ENCODE measurements around the gene NBAS. TPM values are rescaled to one million over a fixed set of nuclear protein-coding genes. Genes with fewer than 3 reads are reported as not detected.
"Not testable (repeated sequence)": the region's sequence is repeated elsewhere in the genome, so short reads cannot be mapped to it uniquely, and the experiment has no call there.

The NBAS gene
- polyA plus RNA-seq, 2 of the 4 experiments (the other 2 are of a cell fraction), result 16.7 to 34.9 TPM

DNA sequence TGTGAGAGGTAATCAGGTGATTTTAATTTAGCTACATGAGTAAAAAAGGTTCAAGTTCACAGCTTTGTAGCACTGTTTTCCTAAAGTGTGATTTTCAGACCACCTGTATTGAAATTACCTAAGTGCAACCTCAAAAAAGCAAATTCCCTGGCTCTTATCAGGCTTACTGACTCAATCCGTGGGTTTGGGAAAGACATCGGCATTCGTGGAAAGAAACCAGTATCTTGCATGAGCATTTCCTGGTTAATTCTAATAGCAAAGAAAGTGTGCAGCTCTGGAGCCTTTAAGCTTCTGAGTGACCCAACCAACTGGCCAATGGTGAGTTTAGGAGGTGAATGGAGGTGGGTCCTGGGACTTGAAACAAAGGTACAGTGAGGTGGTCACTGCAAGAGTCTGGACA, 300.9 kb downstream of the NBAS start (continued):
- no peak for TF ChIP-seq POLR2AphosphoS2 (conservative IDR thresholded peaks at IDR 0.05; ENCODE audit: low read length)
- no peak for TF ChIP-seq MAFK (IDR thresholded peaks at IDR 0.05; ENCODE audit: partially characterized antibody)
- TF ChIP-seq CBX8 (IDR thresholded peaks at IDR 0.05), result no peak
- TF ChIP-seq HOXB13 (CRISPR knock-in tag; IDR thresholded peaks at IDR 0.05; ENCODE audit: low read depth), result no peak

GRCh38 chr2:15259356-15259756, 301.8 kb downstream of the NBAS start:
- POLR2A ChIA-PET, result no interaction called here
- Histone ChIP-seq H3K4me3 (no peak overlapping the region), H3K9me3 (no peaks in the 10 kb centered on the region), H3K4me2 (no peak overlapping the region), H3K4me1 (no peaks in the 10 kb centered on the region), H3K27ac (no peak overlapping the region)
- FAIRE-seq, result no peak
- TF ChIP-seq HOXB13 (CRISPR knock-in tag; IDR thresholded peaks at IDR 0.05; ENCODE audit: low read depth) (no peak), CTCF (IDR thresholded peaks at IDR 0.05) (no peak), FOXS1 (CRISPR knock-in tag; IDR thresholded peaks at IDR 0.05) (no peak), FOSB (CRISPR knock-in tag; IDR thresholded peaks at IDR 0.05) (no peak), NPAS2 (CRISPR knock-in tag; IDR thresholded peaks at IDR 0.05; ENCODE audit: borderline replicate concordance) (no peak), ZFP36 (IDR thresholded peaks at IDR 0.05; ENCODE audit: borderline replicate concordance, partially characterized antibody) (no peak), RNF2 (IDR thresholded peaks at IDR 0.05; ENCODE audit: borderline replicate concordance, low read depth) (no peak), CHD2 (IDR thresholded peaks at IDR 0.05; ENCODE audit: low read length, partially characterized antibody) (no peak), USF2 (IDR thresholded peaks at IDR 0.05) (no peak), EHF (CRISPR knock-in tag; IDR thresholded peaks at IDR 0.05) (no peak), POLR2AphosphoS2 (conservative IDR thresholded peaks at IDR 0.05; ENCODE audit: low read length) (no peak), BHLHE40 (IDR thresholded peaks at IDR 0.05; ENCODE audit: low read depth, low read length) (no peak)
- no peak for ATAC-seq
- no peak for DNase-seq (ENCODE audit: low read depth in 1 of 2, low spot score in 1 of 2)
- CTCF ChIA-PET, result no interaction called here
- WGBS (ENCODE audit: missing lambda C conversion rate), result 92% methylated on average over 1 of the region's 1 CpG

DNA sequence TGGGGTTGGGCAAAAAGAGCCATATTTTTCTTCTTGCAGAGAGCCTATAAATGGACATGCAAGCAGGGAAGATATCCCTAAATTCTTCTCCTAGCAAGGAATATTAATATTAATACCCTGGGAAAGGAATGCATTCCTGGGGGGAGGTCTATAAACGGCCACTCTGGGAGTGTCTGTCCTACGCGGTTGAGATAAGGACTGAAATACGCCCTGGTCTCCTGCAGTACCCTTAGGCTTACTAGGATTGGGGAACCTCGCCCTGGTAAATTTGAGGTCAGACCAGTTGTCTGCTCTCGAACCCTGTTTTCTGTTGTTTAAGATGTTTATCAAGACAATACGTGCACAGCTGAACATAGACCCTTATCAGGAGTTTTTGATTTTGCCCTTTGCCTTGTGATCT, 302.7 kb downstream of the NBAS start:
- H3K9me3 ChIP-seq; H3K27ac ChIP-seq; FAIRE-seq; H3K4me1 ChIP-seq; H3K4me2 ChIP-seq; H3K4me3 ChIP-seq; DNase-seq (ENCODE audit: low read depth in 1 of 2, low spot score in 1 of 2); POLR2A ChIA-PET; ATAC-seq: not testable (repeated sequence)
- CTCF ChIA-PET, result interaction anchor here (0.6 kb wide), 1 partner anchor 235 kb away, joined by 4 read pairs; no protein-coding TSS in a partner anchor
- 90% methylated on average over 7 of the region's 7 CpGs for WGBS (ENCODE audit: missing lambda C conversion rate)

DNA sequence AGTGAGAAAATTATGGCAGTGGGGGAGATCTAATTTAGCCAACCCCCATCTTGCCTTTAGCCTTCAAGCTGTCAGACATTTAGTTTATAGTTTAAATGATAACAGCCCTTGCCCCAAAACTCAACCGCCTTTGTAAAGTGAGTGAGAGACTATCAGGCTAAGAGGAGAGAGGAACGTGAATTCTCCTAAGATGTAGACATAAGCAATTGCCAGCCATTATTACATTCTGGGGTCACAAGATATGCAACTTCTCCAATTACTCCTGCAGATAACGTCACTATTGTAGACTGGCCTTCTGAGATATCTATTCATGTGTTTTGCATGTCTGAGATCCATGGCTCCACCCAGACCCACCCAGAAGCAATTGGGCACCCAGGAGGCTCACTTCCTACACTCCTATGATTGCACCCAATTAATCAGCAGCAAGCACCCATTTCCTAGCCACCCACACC, 307.3 kb downstream of the NBAS start:
- ChIA-PET POLR2A (no interaction called here), CTCF (interaction anchor here (1.0 kb wide), 1 partner anchor 13 kb away, joined by 3 read pairs; no protein-coding TSS in a partner anchor)
- Histone ChIP-seq H3K4me1 (no peaks in the 10 kb centered on the region), H3K27ac (no peak overlapping the region), H3K4me2 (no peak overlapping the region), H3K9me3 (no peaks in the 10 kb centered on the region; the same call in 2 of the 3 replicates), H3K4me3 (no peak overlapping the region)
- ATAC-seq (0 out of 6 replicates have a peak, but pooled peaks of 1 of the 2 experiments have one; percentile 39), DNase-seq (ENCODE audit: low read depth in 1 of 2, low spot score in 1 of 2) (no peak), FAIRE-seq (no peak)
- 93% methylated on average over 3 of the region's 3 CpGs for WGBS (ENCODE audit: missing lambda C conversion rate)
- TF ChIP-seq MAZ (IDR thresholded peaks at IDR 0.05; ENCODE audit: borderline replicate concordance, low read depth, low read length), result no peak
- TF ChIP-seq FOSB (CRISPR knock-in tag; IDR thresholded peaks at IDR 0.05), result no peak
- no peak for TF ChIP-seq CHD4 (IDR thresholded peaks at IDR 0.05; ENCODE audit: borderline replicate concordance)
- no peak for TF ChIP-seq RCOR1 (IDR thresholded peaks at IDR 0.05; ENCODE audit: low read depth, low read length)
- TF ChIP-seq FOSL2 (IDR thresholded peaks at IDR 0.05), result no peak
- TF ChIP-seq FOSL2 (CRISPR knock-in tag; IDR thresholded peaks at IDR 0.05), result no peak
- no peak for TF ChIP-seq KDM5A (IDR thresholded peaks at IDR 0.05)
- TF ChIP-seq EHMT2 (IDR thresholded peaks at IDR 0.05; ENCODE audit: low read depth), result no peak
- TF ChIP-seq, protein P1, sequence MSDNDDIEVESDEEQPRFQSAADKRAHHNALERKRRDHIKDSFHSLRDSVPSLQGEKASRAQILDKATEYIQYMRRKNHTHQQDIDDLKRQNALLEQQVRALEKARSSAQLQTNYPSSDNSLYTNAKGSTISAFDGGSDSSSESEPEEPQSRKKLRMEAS (IDR thresholded peaks at IDR 0.05), result no peak
- no peak for TF ChIP-seq MAFK (IDR thresholded peaks at IDR 0.05; ENCODE audit: partially characterized antibody)
- TF ChIP-seq NFE2L2 (conservative IDR thresholded peaks at IDR 0.05; ENCODE audit: low read length), result no peak
- no peak for TF ChIP-seq HMGXB4 (CRISPR knock-in tag; IDR thresholded peaks at IDR 0.05; ENCODE audit: borderline replicate concordance)
- TF ChIP-seq JUNB (IDR thresholded peaks at IDR 0.05), result no peak
- no peak for TF ChIP-seq NR3C1 (IDR thresholded peaks at IDR 0.05)
- TF ChIP-seq NPAS2 (CRISPR knock-in tag; IDR thresholded peaks at IDR 0.05; ENCODE audit: borderline replicate concordance), result no peak
- no peak for TF ChIP-seq TFCP2L1 (CRISPR knock-in tag; IDR thresholded peaks at IDR 0.05)
- TF ChIP-seq, protein P2, sequence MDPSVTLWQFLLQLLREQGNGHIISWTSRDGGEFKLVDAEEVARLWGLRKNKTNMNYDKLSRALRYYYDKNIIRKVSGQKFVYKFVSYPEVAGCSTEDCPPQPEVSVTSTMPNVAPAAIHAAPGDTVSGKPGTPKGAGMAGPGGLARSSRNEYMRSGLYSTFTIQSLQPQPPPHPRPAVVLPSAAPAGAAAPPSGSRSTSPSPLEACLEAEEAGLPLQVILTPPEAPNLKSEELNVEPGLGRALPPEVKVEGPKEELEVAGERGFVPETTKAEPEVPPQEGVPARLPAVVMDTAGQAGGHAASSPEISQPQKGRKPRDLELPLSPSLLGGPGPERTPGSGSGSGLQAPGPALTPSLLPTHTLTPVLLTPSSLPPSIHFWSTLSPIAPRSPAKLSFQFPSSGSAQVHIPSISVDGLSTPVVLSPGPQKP (IDR thresholded peaks at IDR 0.05; ENCODE audit: low read depth, low read length), result no peak

Measured in A549 (cell line).